Cardiac muscle cell (in vitro differentiated cells and primary cell): ENCODE measurements around the gene PTGER4. TPM values are rescaled to one million over a fixed set of nuclear protein-coding genes. Genes with fewer than 3 reads are reported as not detected.
"Not testable (repeated sequence)": the region's sequence is repeated elsewhere in the genome, so short reads cannot be mapped to it uniquely, and the experiment has no call there.

Experiments
- DNase-seq, 2 donors: peaks; one replicate each; pipeline versions ENCODE4 v3.0.0 to v3.0.0-alpha.2; 2010 to 2017; ENCODE audit warnings: low read depth in 1 of 2, low spot score in 1 of 2
- H3K27ac ChIP-seq: fragments of 200-600 bp; sonication (generic); 2 replicates; pipeline ENCODE4 v1.5.1; 2016
- H3K27me3 ChIP-seq: fragments of 200-600 bp; sonication (generic); 2 replicates; pipeline ENCODE4 v1.6.0; 2016; ENCODE audit warnings: control low read depth
- H3K36me3 ChIP-seq: fragments of 200-600 bp; sonication (generic); 2 replicates; pipeline ENCODE4 v1.5.1; 2016; ENCODE audit warnings: control low read depth
- H3K4me1 ChIP-seq: fragments of 200-600 bp; sonication (generic); 2 replicates; pipeline ENCODE4 v1.8.1; 2017; ENCODE audit warnings: low read depth, mild to moderate bottlenecking, mixed run types
- H3K4me3 ChIP-seq: fragments of 200-600 bp; sonication (generic); 2 replicates; pipeline ENCODE4 v1.5.1; 2016; ENCODE audit warnings: mild to moderate bottlenecking
- H3K9me3 ChIP-seq: fragments of 200-600 bp; sonication (generic); 2 replicates; pipeline ENCODE4 v1.5.1; 2017; ENCODE audit warnings: low read depth, mild to moderate bottlenecking, control low read depth
- polyA plus RNA-seq: library from polyadenylated mRNA; unstranded; fragments of >200 nt; fragmentation: Nextera tagmentation; extraction: Ambion mirVana; gene quantifications from 2 replicates; pipeline ENCODE4 v1.2.1, GENCODE V29; 2016
- total RNA-seq: library from RNA; depleted of rRNA; stranded (reverse); fragments of >200 nt; gene quantifications from 2 replicates; pipeline ENCODE4 v1.2.3, GENCODE V29; 2016
- TF ChIP-seq, protein P1 (sequence below): IDR thresholded peaks from 2 replicates; pipeline ENCODE4 v1.5.1; 2012; ENCODE audit warnings: low read depth, mild to moderate bottlenecking, low read length

Gene PTGER4
- total RNA-seq (0.42 and 0.99 TPM in 2 replicates), polyA plus RNA-seq (0.28 TPM in 1 of 2 replicates, not detected in the other)

- Histone ChIP-seq H3K27ac (peak within 1 kb of the TSS; percentile 46), H3K4me1 (peaks cover 13% of the 10 kb centered on the region), H3K27me3 (peaks cover 69% of the 10 kb centered on the region), H3K9me3 (no peaks in the 10 kb centered on the region), H3K36me3 (no peaks in the 10 kb centered on the region), H3K4me3 (peak within 1 kb of the TSS; percentile 61)
- no peak for DNase-seq
- TF ChIP-seq, protein P1, sequence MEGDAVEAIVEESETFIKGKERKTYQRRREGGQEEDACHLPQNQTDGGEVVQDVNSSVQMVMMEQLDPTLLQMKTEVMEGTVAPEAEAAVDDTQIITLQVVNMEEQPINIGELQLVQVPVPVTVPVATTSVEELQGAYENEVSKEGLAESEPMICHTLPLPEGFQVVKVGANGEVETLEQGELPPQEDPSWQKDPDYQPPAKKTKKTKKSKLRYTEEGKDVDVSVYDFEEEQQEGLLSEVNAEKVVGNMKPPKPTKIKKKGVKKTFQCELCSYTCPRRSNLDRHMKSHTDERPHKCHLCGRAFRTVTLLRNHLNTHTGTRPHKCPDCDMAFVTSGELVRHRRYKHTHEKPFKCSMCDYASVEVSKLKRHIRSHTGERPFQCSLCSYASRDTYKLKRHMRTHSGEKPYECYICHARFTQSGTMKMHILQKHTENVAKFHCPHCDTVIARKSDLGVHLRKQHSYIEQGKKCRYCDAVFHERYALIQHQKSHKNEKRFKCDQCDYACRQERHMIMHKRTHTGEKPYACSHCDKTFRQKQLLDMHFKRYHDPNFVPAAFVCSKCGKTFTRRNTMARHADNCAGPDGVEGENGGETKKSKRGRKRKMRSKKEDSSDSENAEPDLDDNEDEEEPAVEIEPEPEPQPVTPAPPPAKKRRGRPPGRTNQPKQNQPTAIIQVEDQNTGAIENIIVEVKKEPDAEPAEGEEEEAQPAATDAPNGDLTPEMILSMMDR: no peak
Observed at GRCh38 chr5:40679913-40680681, at the start of gene PTGER4. Gene PTGER4 (plus strand): TSS chr5:40679915. CDS start chr5:40680994, 1,079 bp downstream.

DNA sequence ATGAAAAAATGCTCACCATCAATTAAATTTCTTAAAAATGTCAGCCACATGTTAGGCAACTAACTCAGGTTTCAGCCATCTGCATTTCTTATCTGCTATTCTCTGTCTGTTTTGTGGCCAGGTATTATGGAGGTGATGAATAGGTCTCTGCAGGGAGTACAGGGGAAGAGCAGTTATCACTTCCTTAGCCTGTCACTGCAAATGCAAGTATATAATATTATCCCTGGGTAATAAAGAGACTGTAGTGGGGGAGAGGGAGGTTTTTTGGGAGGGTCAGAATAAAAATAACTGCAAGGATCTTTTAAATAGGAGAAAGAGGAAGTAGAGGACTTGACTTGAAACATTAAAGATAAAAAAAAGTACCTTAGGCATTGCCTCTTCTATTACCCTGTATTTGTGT, 49.6 kb upstream of the PTGER4 start:
- no peaks in the 10 kb centered on the region for H3K4me1 ChIP-seq
- no peaks in the 10 kb centered on the region for H3K27me3 ChIP-seq
- H3K36me3 ChIP-seq: no peaks in the 10 kb centered on the region
- no peak overlapping the region for H3K27ac ChIP-seq
- DNase-seq: no peak
- no peak overlapping the region for H3K4me3 ChIP-seq
- no peaks in the 10 kb centered on the region for H3K9me3 ChIP-seq
- TF ChIP-seq, protein P1: no peak

DNA sequence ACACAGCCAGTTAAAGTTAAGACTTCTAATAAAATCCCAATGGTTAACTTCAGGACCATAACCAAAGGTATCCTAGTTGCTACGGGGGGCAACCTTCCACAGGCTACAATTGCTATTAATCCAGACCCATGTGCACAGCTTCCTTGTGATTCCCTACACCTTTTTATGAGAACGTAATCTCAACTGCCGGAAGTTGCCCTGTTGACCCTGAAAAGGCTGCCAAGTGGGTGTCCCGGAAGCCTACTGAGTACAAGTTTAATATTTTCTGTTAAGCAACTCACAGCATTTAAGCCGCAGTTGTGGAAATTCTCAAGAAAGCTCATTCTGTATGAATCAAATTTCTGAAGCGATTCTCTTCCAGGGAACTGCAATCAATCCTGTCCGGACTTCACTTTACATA, 48.5 kb upstream of the PTGER4 start:
- Histone ChIP-seq H3K4me3 (no peak overlapping the region), H3K27me3 (no peaks in the 10 kb centered on the region), H3K4me1 (no peaks in the 10 kb centered on the region), H3K36me3 (no peaks in the 10 kb centered on the region), H3K9me3 (no peaks in the 10 kb centered on the region), H3K27ac (no peak overlapping the region)
- no peak for DNase-seq
- TF ChIP-seq, protein P1: no peak

- H3K4me3 ChIP-seq: no peak overlapping the region
- H3K4me1 ChIP-seq: no peaks in the 10 kb centered on the region
- no peaks in the 10 kb centered on the region for H3K36me3 ChIP-seq
- DNase-seq: no peak
- TF ChIP-seq, protein P1: no peak
- H3K9me3 ChIP-seq: no peaks in the 10 kb centered on the region
- H3K27me3 ChIP-seq: no peaks in the 10 kb centered on the region
- no peak overlapping the region for H3K27ac ChIP-seq
Observed at GRCh38 chr5:40634154-40634553, 45.6 kb upstream of the PTGER4 start.

GRCh38 chr5:40634593-40634992, 45.1 kb upstream of the PTGER4 start:
- Histone ChIP-seq H3K27ac (no peak overlapping the region), H3K4me1 (no peaks in the 10 kb centered on the region), H3K36me3 (no peaks in the 10 kb centered on the region), H3K9me3 (no peaks in the 10 kb centered on the region), H3K27me3 (no peaks in the 10 kb centered on the region), H3K4me3 (no peak overlapping the region)
- DNase-seq: no peak
- TF ChIP-seq, protein P1: no peak

- DNase-seq, H3K27ac ChIP-seq, H3K4me3 ChIP-seq, H3K36me3 ChIP-seq, H3K27me3 ChIP-seq, H3K4me1 ChIP-seq, H3K9me3 ChIP-seq: not testable (repeated sequence)
Observed at GRCh38 chr5:40639531-40639930, 40.2 kb upstream of the PTGER4 start.
